C4-2B (cell line): ENCODE measurements around the gene GSAP.

Experiments
- H3K27ac ChIP-seq: fragments of 450-650 bp; 2 replicates; pipeline ENCODE4 v1.5.1; 2017
- ZFX ChIP-seq: fragments of 450-650 bp; IDR thresholded peaks from 2 replicates; pipeline ENCODE4 v1.6.1; 2017
- TF ChIP-seq, protein P1 (sequence below): fragments of 450-650 bp; conservative IDR thresholded peaks from 2 replicates; pipeline ENCODE4 v1.5.1; 2017; ENCODE audit warnings: mild to moderate bottlenecking

The GSAP gene

DNA sequence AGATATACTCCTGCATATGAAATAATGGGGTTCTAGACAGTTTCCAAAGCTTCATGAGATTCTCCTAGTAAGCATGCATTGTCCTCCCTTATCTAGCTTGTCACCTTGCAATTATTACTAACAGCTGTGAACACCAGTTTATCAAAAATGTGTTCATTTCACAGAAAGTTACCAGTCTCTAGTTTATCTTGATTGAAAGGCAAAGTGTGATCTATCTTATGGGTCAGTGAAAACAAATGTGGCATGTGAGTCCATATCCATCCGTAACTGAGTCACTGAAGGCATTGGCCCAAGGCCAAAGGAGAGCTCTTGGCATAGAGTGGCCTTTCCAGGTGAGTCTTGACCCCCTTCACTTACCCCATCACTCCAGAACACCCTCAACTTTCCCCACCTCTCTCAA is 53.2 kb downstream of the GSAP start:
- TF ChIP-seq ZFX = no peak
- TF ChIP-seq, protein P1, sequence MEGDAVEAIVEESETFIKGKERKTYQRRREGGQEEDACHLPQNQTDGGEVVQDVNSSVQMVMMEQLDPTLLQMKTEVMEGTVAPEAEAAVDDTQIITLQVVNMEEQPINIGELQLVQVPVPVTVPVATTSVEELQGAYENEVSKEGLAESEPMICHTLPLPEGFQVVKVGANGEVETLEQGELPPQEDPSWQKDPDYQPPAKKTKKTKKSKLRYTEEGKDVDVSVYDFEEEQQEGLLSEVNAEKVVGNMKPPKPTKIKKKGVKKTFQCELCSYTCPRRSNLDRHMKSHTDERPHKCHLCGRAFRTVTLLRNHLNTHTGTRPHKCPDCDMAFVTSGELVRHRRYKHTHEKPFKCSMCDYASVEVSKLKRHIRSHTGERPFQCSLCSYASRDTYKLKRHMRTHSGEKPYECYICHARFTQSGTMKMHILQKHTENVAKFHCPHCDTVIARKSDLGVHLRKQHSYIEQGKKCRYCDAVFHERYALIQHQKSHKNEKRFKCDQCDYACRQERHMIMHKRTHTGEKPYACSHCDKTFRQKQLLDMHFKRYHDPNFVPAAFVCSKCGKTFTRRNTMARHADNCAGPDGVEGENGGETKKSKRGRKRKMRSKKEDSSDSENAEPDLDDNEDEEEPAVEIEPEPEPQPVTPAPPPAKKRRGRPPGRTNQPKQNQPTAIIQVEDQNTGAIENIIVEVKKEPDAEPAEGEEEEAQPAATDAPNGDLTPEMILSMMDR = no peak
- no peak overlapping the region for H3K27ac ChIP-seq

- TF ChIP-seq, protein P1 = no peak
- TF ChIP-seq ZFX = no peak
- no peak overlapping the region for H3K27ac ChIP-seq
Observed at GRCh38 chr7:77360969-77361368, 55.2 kb downstream of the GSAP start.

- no peak overlapping the region for H3K27ac ChIP-seq
Observed at GRCh38 chr7:77360104-77360503, 56.0 kb downstream of the GSAP start.

GRCh38 chr7:77359599-77359998 is 56.5 kb downstream of the GSAP start:
- no peak overlapping the region for H3K27ac ChIP-seq
- TF ChIP-seq, protein P1 = no peak
- TF ChIP-seq ZFX = no peak

More at GRCh38 chr7:77360104-77360503, 56.0 kb downstream of the GSAP start:
- TF ChIP-seq ZFX = no peak
- TF ChIP-seq, protein P1 = no peak

- H3K27ac ChIP-seq = no peak overlapping the region
- TF ChIP-seq, protein P1 = no peak
- no peak for TF ChIP-seq ZFX
Observed at GRCh38 chr7:77354914-77355313, 61.2 kb downstream of the GSAP start.

DNA sequence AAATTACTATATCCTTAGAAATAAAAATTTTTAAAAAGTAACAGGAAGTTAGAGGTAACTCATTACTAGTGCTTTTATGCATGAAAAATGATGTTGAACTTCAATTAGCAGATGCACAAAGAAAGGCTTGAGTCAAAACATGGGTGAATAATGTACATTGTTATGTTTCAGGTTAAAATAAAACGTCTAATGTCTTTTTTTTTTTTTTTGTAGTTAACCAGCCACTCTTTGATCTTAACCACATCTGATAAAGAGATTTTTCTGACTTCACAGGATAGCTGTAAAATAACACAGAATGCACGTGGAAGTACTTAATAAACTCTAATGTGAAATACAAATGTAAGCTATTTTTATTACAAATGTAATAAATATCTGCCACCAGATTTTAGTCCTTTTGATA is 61.7 kb downstream of the GSAP start:
- H3K27ac ChIP-seq = no peak overlapping the region
- TF ChIP-seq, protein P1 = no peak
- TF ChIP-seq ZFX = no peak

DNA sequence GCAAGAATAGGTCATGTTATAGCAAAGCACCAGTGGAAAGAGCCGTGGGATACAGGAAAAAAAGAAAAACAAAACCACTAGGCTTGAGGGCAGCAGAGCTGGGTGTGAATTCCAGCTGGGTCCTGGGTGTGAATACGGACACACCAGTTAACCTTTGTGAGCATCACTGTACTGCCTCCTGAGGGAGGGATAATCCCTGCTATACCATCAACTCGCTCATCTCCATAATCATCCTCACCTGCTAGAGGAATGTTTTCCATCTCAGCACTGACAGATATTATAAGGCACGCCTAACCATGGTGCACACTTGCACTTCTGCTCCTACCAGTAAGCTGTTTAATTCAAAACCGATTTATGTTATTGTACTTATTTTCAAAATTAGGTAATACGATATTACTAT is 62.2 kb downstream of the GSAP start:
- H3K27ac ChIP-seq = no peak overlapping the region
- TF ChIP-seq, protein P1 = no peak
